Mesendoderm (in vitro differentiated cells): ENCODE measurements around the gene SIDT2.
"Not testable (repeated sequence)": the region's sequence is repeated elsewhere in the genome, so short reads cannot be mapped to it uniquely, and the experiment has no call there.

Experiments
- DNase-seq: peaks from one replicate; pipeline ENCODE4 v3.0.0; 2013
- H2AK5ac ChIP-seq: 2 replicates; pipeline ENCODE4 v1.6.1; 2013; ENCODE audit warnings: low read length, inconsistent platforms
- H2BK120ac ChIP-seq: 2 replicates; pipeline ENCODE4 v1.6.1; 2013; ENCODE audit warnings: low read depth, mild to moderate bottlenecking, low read length, moderate library complexity, mixed read lengths
- H2BK15ac ChIP-seq: replicated peaks from 2 replicates; pipeline ENCODE4 v1.6.1; 2013; ENCODE audit warnings: low read depth, mild to moderate bottlenecking, moderate library complexity
- H2BK5ac ChIP-seq: 2 replicates; pipeline ENCODE4 v1.6.1; 2013; ENCODE audit warnings: low read length, inconsistent platforms
- H3K18ac ChIP-seq: 2 replicates; pipeline ENCODE4 v1.6.1; 2013; ENCODE audit warnings: mild to moderate bottlenecking, low read length, mixed read lengths
- H3K23ac ChIP-seq: one replicate; pipeline ENCODE4 v1.6.1; 2013; ENCODE audit warnings: low read length
- H3K27ac ChIP-seq: 2 replicates; pipeline ENCODE4 v1.5.1; 2013; ENCODE audit warnings: low read depth, mild to moderate bottlenecking, inconsistent platforms, low read length, moderate library complexity
- H3K27me3 ChIP-seq: 2 replicates; pipeline ENCODE4 v1.6.1; 2013; ENCODE audit warnings: low read length, control low read depth, mild to moderate bottlenecking, inconsistent platforms; ENCODE audit not compliant: insufficient read depth, poor library complexity
- H3K36me3 ChIP-seq: 2 replicates; pipeline ENCODE4 v1.6.1; 2013; ENCODE audit warnings: low read length, inconsistent platforms; ENCODE audit not compliant: control insufficient read depth, insufficient read depth
- H3K4ac ChIP-seq: one replicate; pipeline ENCODE4 v1.6.1; 2013; ENCODE audit warnings: low read depth, mild to moderate bottlenecking, low read length, moderate library complexity
- H3K4me1 ChIP-seq: 2 replicates; pipeline ENCODE4 v1.6.1; 2013; ENCODE audit warnings: low read depth, low read length, inconsistent platforms; ENCODE audit not compliant: control insufficient read depth
- H3K4me2 ChIP-seq: 2 replicates; pipeline ENCODE4 v1.6.1; 2013; ENCODE audit warnings: low read length
- H3K4me3 ChIP-seq: 2 replicates; pipeline ENCODE4 v1.5.1; 2013; ENCODE audit warnings: mild to moderate bottlenecking, low read length
- H3K56ac ChIP-seq: one replicate; pipeline ENCODE4 v1.6.1; 2013; ENCODE audit warnings: low read length
- H3K79me1 ChIP-seq: 2 replicates; pipeline ENCODE4 v1.6.1; 2013; ENCODE audit warnings: low read length, inconsistent platforms
- H3K79me2 ChIP-seq: 2 replicates; pipeline ENCODE4 v1.6.1; 2013; ENCODE audit warnings: mild to moderate bottlenecking, low read length; ENCODE audit not compliant: control insufficient read depth, insufficient read depth
- H3K9ac ChIP-seq: 2 replicates; pipeline ENCODE4 v1.6.1; 2013; ENCODE audit warnings: low read length, inconsistent platforms
- H4K5ac ChIP-seq: one replicate; pipeline ENCODE4 v1.6.1; 2013; ENCODE audit warnings: low read length
- H4K8ac ChIP-seq: one replicate; pipeline ENCODE4 v1.6.1; 2013; ENCODE audit warnings: low read depth, mild to moderate bottlenecking, control low read depth, low read length, moderate library complexity
- WGBS: extraction: QIAGEN DNeasy Blood & Tissue Kit; methylation state at CpG from one replicate; pipeline ENCODE4 v1.1.7; 2013; ENCODE audit warnings: low lambda C conversion rate, missing lambda C conversion rate; ENCODE audit not compliant: insufficient coverage; ENCODE audit errors: extremely low coverage; 5-methylcytosine and 5-hydroxymethylcytosine counted together

The SIDT2 gene

GRCh38 chr11:117183178-117183577 is 4.6 kb downstream of the SIDT2 start:
- not testable (repeated sequence) for H3K18ac ChIP-seq, H4K5ac ChIP-seq, H3K4me3 ChIP-seq, H2BK15ac ChIP-seq, H4K8ac ChIP-seq, H3K23ac ChIP-seq, H3K56ac ChIP-seq, H3K36me3 ChIP-seq, H3K4me1 ChIP-seq, H2BK120ac ChIP-seq, H2BK5ac ChIP-seq, DNase-seq, H3K79me2 ChIP-seq, H3K27ac ChIP-seq, H3K4me2 ChIP-seq, H3K9ac ChIP-seq, H2AK5ac ChIP-seq, H3K79me1 ChIP-seq, H3K4ac ChIP-seq, H3K27me3 ChIP-seq
- WGBS, result no CpG with 5 or more reads among the region's 13 CpGs

- Histone ChIP-seq H3K4me2 (no peak overlapping the region), H4K5ac (no peak overlapping the region), H3K18ac (no peak overlapping the region), H3K36me3 (no peaks in the 10 kb centered on the region), H3K4me3 (no peak overlapping the region), H3K27me3 (no peaks in the 10 kb centered on the region), H3K79me2 (no peaks in the 10 kb centered on the region), H3K23ac (no peak overlapping the region), H3K79me1 (no peaks in the 10 kb centered on the region), H2AK5ac (no peak overlapping the region), H3K9ac (no peak overlapping the region), H3K56ac (no peak overlapping the region), H4K8ac (no peak overlapping the region), H2BK15ac (no peak overlapping the region), H2BK5ac (no peak overlapping the region), H2BK120ac (no peak overlapping the region), H3K4me1 (peaks cover 7% of the 10 kb centered on the region), H3K27ac (no peak overlapping the region), H3K4ac (no peak overlapping the region)
- no CpG with 5 or more reads among the region's 11 CpGs for WGBS
- DNase-seq, result no peak
Observed at GRCh38 chr11:117183724-117184349, 5.3 kb downstream of the SIDT2 start.

- Histone ChIP-seq H3K27ac (no peak overlapping the region), H3K56ac (no peak overlapping the region), H4K5ac (no peak overlapping the region), H3K4me3 (no peak overlapping the region), H3K36me3 (no peaks in the 10 kb centered on the region), H2BK5ac (no peak overlapping the region), H2BK120ac (no peak overlapping the region), H3K18ac (no peak overlapping the region), H3K27me3 (no peaks in the 10 kb centered on the region), H3K4ac (no peak overlapping the region), H2BK15ac (no peak overlapping the region), H3K79me2 (no peaks in the 10 kb centered on the region), H3K23ac (no peak overlapping the region), H3K4me1 (no peaks in the 10 kb centered on the region), H2AK5ac (no peak overlapping the region), H3K4me2 (no peak overlapping the region), H3K9ac (no peak overlapping the region), H4K8ac (no peak overlapping the region), H3K79me1 (no peaks in the 10 kb centered on the region)
- WGBS, result no CpG with 5 or more reads among the region's 5 CpGs
- DNase-seq, result no peak
Observed at GRCh38 chr11:117185736-117186430, 7.3 kb downstream of the SIDT2 start.

GRCh38 chr11:117186431-117186761 is 7.9 kb downstream of the SIDT2 start:
- no peak overlapping the region for H2BK120ac ChIP-seq
- no peak overlapping the region for H4K5ac ChIP-seq
- WGBS, result no CpG with 5 or more reads among the region's 4 CpGs
- H3K56ac ChIP-seq, result no peak overlapping the region
- H3K4me2 ChIP-seq, result no peak overlapping the region
- H3K4me3 ChIP-seq, result no peak overlapping the region
- no peak for DNase-seq
- H3K79me1 ChIP-seq, result no peaks in the 10 kb centered on the region
- H2BK5ac ChIP-seq, result no peak overlapping the region
- H3K18ac ChIP-seq, result no peak overlapping the region
- H4K8ac ChIP-seq, result no peak overlapping the region
- no peaks in the 10 kb centered on the region for H3K79me2 ChIP-seq
- no peak overlapping the region for H2BK15ac ChIP-seq
- H2AK5ac ChIP-seq, result no peak overlapping the region
- no peaks in the 10 kb centered on the region for H3K36me3 ChIP-seq
- no peak overlapping the region for H3K4ac ChIP-seq
- H3K9ac ChIP-seq, result no peak overlapping the region
- no peak overlapping the region for H3K27ac ChIP-seq
- no peak overlapping the region for H3K23ac ChIP-seq
- no peaks in the 10 kb centered on the region for H3K4me1 ChIP-seq
- H3K27me3 ChIP-seq, result no peaks in the 10 kb centered on the region

GRCh38 chr11:117187007-117187406 is 8.5 kb downstream of the SIDT2 start:
- H4K5ac ChIP-seq, result no peak overlapping the region
- H2BK5ac ChIP-seq, result no peak overlapping the region
- H3K4me1 ChIP-seq, result no peaks in the 10 kb centered on the region
- no peaks in the 10 kb centered on the region for H3K79me2 ChIP-seq
- no peak overlapping the region for H3K4me3 ChIP-seq
- H2BK120ac ChIP-seq, result no peak overlapping the region
- H3K18ac ChIP-seq, result no peak overlapping the region
- DNase-seq, result no peak
- peaks cover 3% of the 10 kb centered on the region for H3K36me3 ChIP-seq
- H3K56ac ChIP-seq, result no peak overlapping the region
- no CpG with 5 or more reads among the region's 6 CpGs for WGBS
- no peaks in the 10 kb centered on the region for H3K27me3 ChIP-seq
- H3K9ac ChIP-seq, result no peak overlapping the region
- no peak overlapping the region for H2AK5ac ChIP-seq
- H3K4ac ChIP-seq, result no peak overlapping the region
- no peak overlapping the region for H3K27ac ChIP-seq
- no peak overlapping the region for H4K8ac ChIP-seq
- H3K23ac ChIP-seq, result no peak overlapping the region
- no peak overlapping the region for H2BK15ac ChIP-seq
- H3K4me2 ChIP-seq, result no peak overlapping the region
- no peaks in the 10 kb centered on the region for H3K79me1 ChIP-seq

GRCh38 chr11:117187428-117187798 is 8.9 kb downstream of the SIDT2 start:
- no peak overlapping the region for H3K4ac ChIP-seq
- no peak overlapping the region for H2BK120ac ChIP-seq
- no peak overlapping the region for H3K9ac ChIP-seq
- H3K18ac ChIP-seq, result no peak overlapping the region
- no peak overlapping the region for H2AK5ac ChIP-seq
- H3K27ac ChIP-seq, result no peak overlapping the region
- H2BK15ac ChIP-seq, result no peak overlapping the region
- H3K36me3 ChIP-seq, result peaks cover 3% of the 10 kb centered on the region
- no peak overlapping the region for H4K5ac ChIP-seq
- H3K79me2 ChIP-seq, result no peaks in the 10 kb centered on the region
- H3K23ac ChIP-seq, result no peak overlapping the region
- no peak overlapping the region for H4K8ac ChIP-seq
- no peak overlapping the region for H2BK5ac ChIP-seq
- H3K27me3 ChIP-seq, result no peaks in the 10 kb centered on the region
- H3K56ac ChIP-seq, result no peak overlapping the region
- H3K4me1 ChIP-seq, result no peaks in the 10 kb centered on the region
- no peak overlapping the region for H3K4me2 ChIP-seq
- H3K4me3 ChIP-seq, result no peak overlapping the region
- no CpG with 5 or more reads among the region's 13 CpGs for WGBS
- DNase-seq, result no peak
- no peaks in the 10 kb centered on the region for H3K79me1 ChIP-seq
